A549 (cell line): ENCODE measurements around the gene ARFRP1.

Experiments
- CBX8 ChIP-seq: fragments of 200-600 bp; sonication (generic); IDR thresholded peaks from 2 replicates; pipeline ENCODE4 v1.6.1; 2016
- FOSB ChIP-seq: fragments of 250-450 bp; sonication (Bioruptor Pico); IDR thresholded peaks from 2 replicates; pipeline ENCODE4 v1.5.0; 2020; ENCODE audit warnings: mild to moderate bottlenecking, moderate library complexity
- HMGXB4 ChIP-seq: fragments of 250-450 bp; sonication (Bioruptor Pico); IDR thresholded peaks from 2 replicates; pipeline ENCODE4 v1.5.0; 2021; ENCODE audit warnings: mild to moderate bottlenecking, moderate library complexity, borderline replicate concordance
- PBX3 ChIP-seq: IDR thresholded peaks from 2 replicates; pipeline ENCODE4 v1.6.1; 2012
- POLR2A ChIP-seq: IDR thresholded peaks from 2 replicates; pipeline ENCODE4 v1.6.1; 2012; ENCODE audit warnings: mild to moderate bottlenecking, low read length
- REST ChIP-seq: fragments of 200-600 bp; sonication (generic); IDR thresholded peaks from 2 replicates; pipeline ENCODE4 v1.6.1; 2016; ENCODE audit warnings: antibody characterized with exemption, mild to moderate bottlenecking, moderate library complexity
- RFX5 ChIP-seq: fragments of 450-650 bp; IDR thresholded peaks from 2 replicates; pipeline ENCODE4 v1.7.1; 2014; ENCODE audit warnings: antibody characterized with exemption, mild to moderate bottlenecking, moderate library complexity
- ZSCAN20 ChIP-seq: fragments of 250-450 bp; sonication (Bioruptor Pico); IDR thresholded peaks from 2 replicates; pipeline ENCODE4 v1.8.0; 2022; ENCODE audit warnings: mild to moderate bottlenecking, moderate library complexity
- TF ChIP-seq, protein P1 (sequence below): fragments of >200 bp; sonication (Bioruptor Twin); formaldehyde crosslinking; IDR thresholded peaks from 3 replicates; pipeline ENCODE4 v1.5.1; 2016
- TF ChIP-seq, protein P2 (sequence below): fragments of 150-350 bp; IDR thresholded peaks from 2 replicates; pipeline ENCODE4 v1.6.1; 2014; ENCODE audit warnings: low read depth, mild to moderate bottlenecking, low read length
- TF ChIP-seq, protein P3 (sequence below): fragments of 250-450 bp; sonication (Bioruptor Pico); IDR thresholded peaks from 2 replicates; pipeline ENCODE4 v1.5.0; 2020; ENCODE audit warnings: low read depth, mild to moderate bottlenecking, moderate library complexity
- TF ChIP-seq, protein P4 (sequence below): IDR thresholded peaks from 2 replicates; pipeline ENCODE4 v1.6.1; 2012

- TF ChIP-seq, protein P1, sequence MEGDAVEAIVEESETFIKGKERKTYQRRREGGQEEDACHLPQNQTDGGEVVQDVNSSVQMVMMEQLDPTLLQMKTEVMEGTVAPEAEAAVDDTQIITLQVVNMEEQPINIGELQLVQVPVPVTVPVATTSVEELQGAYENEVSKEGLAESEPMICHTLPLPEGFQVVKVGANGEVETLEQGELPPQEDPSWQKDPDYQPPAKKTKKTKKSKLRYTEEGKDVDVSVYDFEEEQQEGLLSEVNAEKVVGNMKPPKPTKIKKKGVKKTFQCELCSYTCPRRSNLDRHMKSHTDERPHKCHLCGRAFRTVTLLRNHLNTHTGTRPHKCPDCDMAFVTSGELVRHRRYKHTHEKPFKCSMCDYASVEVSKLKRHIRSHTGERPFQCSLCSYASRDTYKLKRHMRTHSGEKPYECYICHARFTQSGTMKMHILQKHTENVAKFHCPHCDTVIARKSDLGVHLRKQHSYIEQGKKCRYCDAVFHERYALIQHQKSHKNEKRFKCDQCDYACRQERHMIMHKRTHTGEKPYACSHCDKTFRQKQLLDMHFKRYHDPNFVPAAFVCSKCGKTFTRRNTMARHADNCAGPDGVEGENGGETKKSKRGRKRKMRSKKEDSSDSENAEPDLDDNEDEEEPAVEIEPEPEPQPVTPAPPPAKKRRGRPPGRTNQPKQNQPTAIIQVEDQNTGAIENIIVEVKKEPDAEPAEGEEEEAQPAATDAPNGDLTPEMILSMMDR, result no peak
- TF ChIP-seq FOSB (no peak), ZSCAN20 (no peak), PBX3 (no peak), REST (no peak), POLR2A (no peak; the same call in 1 of the 2 replicates), HMGXB4 (CRISPR knock-in tag) (no peak), RFX5 (no peak), CBX8 (no peak)
- TF ChIP-seq, protein P2, sequence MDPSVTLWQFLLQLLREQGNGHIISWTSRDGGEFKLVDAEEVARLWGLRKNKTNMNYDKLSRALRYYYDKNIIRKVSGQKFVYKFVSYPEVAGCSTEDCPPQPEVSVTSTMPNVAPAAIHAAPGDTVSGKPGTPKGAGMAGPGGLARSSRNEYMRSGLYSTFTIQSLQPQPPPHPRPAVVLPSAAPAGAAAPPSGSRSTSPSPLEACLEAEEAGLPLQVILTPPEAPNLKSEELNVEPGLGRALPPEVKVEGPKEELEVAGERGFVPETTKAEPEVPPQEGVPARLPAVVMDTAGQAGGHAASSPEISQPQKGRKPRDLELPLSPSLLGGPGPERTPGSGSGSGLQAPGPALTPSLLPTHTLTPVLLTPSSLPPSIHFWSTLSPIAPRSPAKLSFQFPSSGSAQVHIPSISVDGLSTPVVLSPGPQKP, result no peak
- TF ChIP-seq, protein P3, sequence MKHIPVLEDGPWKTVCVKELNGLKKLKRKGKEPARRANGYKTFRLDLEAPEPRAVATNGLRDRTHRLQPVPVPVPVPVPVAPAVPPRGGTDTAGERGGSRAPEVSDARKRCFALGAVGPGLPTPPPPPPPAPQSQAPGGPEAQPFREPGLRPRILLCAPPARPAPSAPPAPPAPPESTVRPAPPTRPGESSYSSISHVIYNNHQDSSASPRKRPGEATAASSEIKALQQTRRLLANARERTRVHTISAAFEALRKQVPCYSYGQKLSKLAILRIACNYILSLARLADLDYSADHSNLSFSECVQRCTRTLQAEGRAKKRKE (CRISPR knock-in tag), result no peak
- TF ChIP-seq, protein P4, sequence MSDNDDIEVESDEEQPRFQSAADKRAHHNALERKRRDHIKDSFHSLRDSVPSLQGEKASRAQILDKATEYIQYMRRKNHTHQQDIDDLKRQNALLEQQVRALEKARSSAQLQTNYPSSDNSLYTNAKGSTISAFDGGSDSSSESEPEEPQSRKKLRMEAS, result no peak
Observed at GRCh38 chr20:63701329-63702035, 6.3 kb downstream of the ARFRP1 start.
